ENCODE data around the gene HSPA12A.

DNA sequence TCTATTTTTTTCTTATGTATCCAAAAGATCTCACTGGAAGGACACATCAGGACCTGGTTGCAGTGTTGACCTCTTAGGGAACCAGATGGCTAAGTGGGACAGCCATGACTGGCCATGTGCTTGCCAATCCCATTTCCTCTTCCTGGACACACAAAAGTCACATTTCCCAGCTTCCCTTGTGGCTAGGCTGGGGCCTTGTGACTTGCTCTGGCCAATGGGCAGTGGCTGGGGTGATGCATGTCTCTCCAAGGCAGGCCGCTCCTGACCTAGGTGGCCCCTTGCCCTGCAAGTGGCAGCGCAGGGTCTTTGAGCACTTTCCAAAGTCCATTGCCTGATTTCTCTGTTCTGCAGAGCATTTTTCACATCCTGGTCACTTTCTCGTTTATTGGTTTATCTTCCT, 41.7 kb upstream of the HSPA12A start:
- TF ChIP-seq, protein P1, sequence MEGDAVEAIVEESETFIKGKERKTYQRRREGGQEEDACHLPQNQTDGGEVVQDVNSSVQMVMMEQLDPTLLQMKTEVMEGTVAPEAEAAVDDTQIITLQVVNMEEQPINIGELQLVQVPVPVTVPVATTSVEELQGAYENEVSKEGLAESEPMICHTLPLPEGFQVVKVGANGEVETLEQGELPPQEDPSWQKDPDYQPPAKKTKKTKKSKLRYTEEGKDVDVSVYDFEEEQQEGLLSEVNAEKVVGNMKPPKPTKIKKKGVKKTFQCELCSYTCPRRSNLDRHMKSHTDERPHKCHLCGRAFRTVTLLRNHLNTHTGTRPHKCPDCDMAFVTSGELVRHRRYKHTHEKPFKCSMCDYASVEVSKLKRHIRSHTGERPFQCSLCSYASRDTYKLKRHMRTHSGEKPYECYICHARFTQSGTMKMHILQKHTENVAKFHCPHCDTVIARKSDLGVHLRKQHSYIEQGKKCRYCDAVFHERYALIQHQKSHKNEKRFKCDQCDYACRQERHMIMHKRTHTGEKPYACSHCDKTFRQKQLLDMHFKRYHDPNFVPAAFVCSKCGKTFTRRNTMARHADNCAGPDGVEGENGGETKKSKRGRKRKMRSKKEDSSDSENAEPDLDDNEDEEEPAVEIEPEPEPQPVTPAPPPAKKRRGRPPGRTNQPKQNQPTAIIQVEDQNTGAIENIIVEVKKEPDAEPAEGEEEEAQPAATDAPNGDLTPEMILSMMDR (IDR thresholded peaks at IDR 0.05): no peak
- TF ChIP-seq RFX5 (IDR thresholded peaks at IDR 0.05) (no peak), MAZ (IDR thresholded peaks at IDR 0.05; ENCODE audit: borderline replicate concordance, low read depth, low read length) (no peak), RAD21 (conservative IDR thresholded peaks at IDR 0.05 in 1 of 2, IDR thresholded peaks at IDR 0.05 in 1 of 2) (no peak)
- TF ChIP-seq, protein P2, sequence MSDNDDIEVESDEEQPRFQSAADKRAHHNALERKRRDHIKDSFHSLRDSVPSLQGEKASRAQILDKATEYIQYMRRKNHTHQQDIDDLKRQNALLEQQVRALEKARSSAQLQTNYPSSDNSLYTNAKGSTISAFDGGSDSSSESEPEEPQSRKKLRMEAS (IDR thresholded peaks at IDR 0.05): no peak
